ENCODE results near the gene RNF157.

- TF ChIP-seq CTCF (IDR thresholded peaks at IDR 0.05), result no peak
- TF ChIP-seq POLR2A (IDR thresholded peaks at IDR 0.05), result no peak
- no peak for TF ChIP-seq EP300 (IDR thresholded peaks at IDR 0.05; ENCODE audit: low read depth)
- no peak for TF ChIP-seq POLR2AphosphoS5 (IDR thresholded peaks at IDR 0.05)
These were observed 88.3 kb downstream of the RNF157 start for GRCh38 chr17:76151896-76152454.

Data from transverse colon (tissue), 4 donors.